Left kidney (tissue), 8 donors: ENCODE data around the gene NFS1. TPM values are rescaled to one million over a fixed set of nuclear protein-coding genes. Genes with fewer than 3 reads are reported as not detected.
A peak's percentile ranks its signal among the peaks of the same experiment; 100 is the strongest.
"Not testable (repeated sequence)": the region's sequence is repeated elsewhere in the genome, so short reads cannot be mapped to it uniquely, and the experiment has no call there.

Source experiments
- DNase-seq: peaks from one replicate; pipeline ENCODE4 v3.0.0-alpha.2; 2013
- long read RNA-seq, 8 donors: transcript quantifications; one replicate each; lab custom pipeline, GENCODE V29; 2026
- polyA plus RNA-seq: library from polyadenylated mRNA; unstranded; fragments of 120-200 nt; gene quantifications from one replicate; pipeline ENCODE4 v1.2.1, GENCODE V29; 2013; ENCODE audit not compliant: insufficient read length

NFS1 gene
- 31.3 TPM for polyA plus RNA-seq
- long read RNA-seq, donor 1, transcript NFS1-203 (13 exons, 3,012 nt), result major isoform, 5 of 782 reads
- long read RNA-seq, donor 1, partial matches to known transcripts, result 273 of 782 reads
- long read RNA-seq, donor 1, other reads (novel, unspliced or antisense), result 501 of 782 reads
- long read RNA-seq, donor 2, transcript NFS1-203 (13 exons, 3,012 nt), result major isoform, 6 of 7 reads
- long read RNA-seq, donor 2, partial matches to known transcripts, result 0 of 7 reads
- long read RNA-seq, donor 2, other reads (novel, unspliced or antisense), result 0 of 7 reads
- long read RNA-seq, donor 3, transcript NFS1-203 (13 exons, 3,012 nt), result major isoform, 5 of 5 reads
- long read RNA-seq, donor 3, partial matches to known transcripts, result 0 of 5 reads
- long read RNA-seq, donor 3, other reads (novel, unspliced or antisense), result 0 of 5 reads
- long read RNA-seq, donor 4, result 0 reads
- long read RNA-seq, donor 5, transcript NFS1-203 (13 exons, 3,012 nt), result major isoform, 8 of 9 reads
- long read RNA-seq, donor 5, partial matches to known transcripts, result 0 of 9 reads
- long read RNA-seq, donor 5, other reads (novel, unspliced or antisense), result 0 of 9 reads
- long read RNA-seq, donor 6, partial matches to known transcripts, result 0 of 1 reads
- long read RNA-seq, donor 6, other reads (novel, unspliced or antisense), result 0 of 1 reads
- long read RNA-seq, donor 7, transcript NFS1-203 (13 exons, 3,012 nt), result major isoform, 9 of 9 reads
- long read RNA-seq, donor 7, partial matches to known transcripts, result 0 of 9 reads
- long read RNA-seq, donor 7, other reads (novel, unspliced or antisense), result 0 of 9 reads
- long read RNA-seq, donor 8, partial matches to known transcripts, result 0 of 3 reads
- long read RNA-seq, donor 8, other reads (novel, unspliced or antisense), result 0 of 3 reads

DNA sequence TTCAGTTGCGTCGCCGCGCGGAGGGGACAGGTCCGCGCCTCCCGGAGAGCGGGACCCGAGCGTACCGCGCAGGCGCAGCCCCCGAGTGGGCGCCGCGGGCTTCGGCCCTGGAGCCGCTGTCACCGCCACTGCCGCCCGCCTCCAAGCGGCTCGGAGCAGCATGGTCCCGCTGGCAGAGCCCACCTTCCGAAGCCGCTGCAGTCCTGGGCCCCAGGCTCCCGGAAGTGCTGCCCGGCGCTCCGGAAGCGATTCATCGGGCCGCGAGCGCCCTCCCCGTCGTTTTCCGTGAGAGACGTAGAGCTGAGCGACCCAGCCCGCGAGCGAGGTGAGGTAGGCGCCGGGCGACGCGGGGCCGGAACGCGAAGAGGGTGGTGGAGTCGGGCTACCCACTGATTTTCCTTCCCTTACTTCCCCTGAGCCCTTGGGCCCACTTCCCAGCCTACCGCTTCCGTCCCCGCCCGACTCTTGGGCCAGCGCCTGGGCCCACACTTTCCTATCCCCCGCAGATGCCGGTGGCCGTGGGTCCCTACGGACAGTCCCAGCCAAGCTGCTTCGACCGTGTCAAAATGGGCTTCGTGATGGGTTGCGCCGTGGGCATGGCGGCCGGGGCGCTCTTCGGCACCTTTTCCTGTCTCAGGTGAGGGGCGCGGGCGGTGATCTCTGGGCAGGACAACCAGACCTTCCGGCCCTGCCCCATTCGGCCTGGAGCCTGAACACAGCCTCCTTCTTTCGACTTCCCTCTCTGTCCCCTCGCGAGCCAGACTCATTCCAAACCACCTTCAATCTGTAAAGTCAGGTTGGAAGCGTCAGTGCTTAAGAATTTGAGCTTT lies at the start of gene NFS1, which contains the start of gene ROMO1:
Gene NFS1 (minus strand): TSS at position 226 of the 830 bp plus-strand sequence. CDS start 64 bp downstream, at position 162.
Gene ROMO1 (plus strand): TSS at position 279 of the 830 bp plus-strand sequence. CDS start 228 bp downstream, at position 507.
- peak; percentile 88 for DNase-seq

DNA sequence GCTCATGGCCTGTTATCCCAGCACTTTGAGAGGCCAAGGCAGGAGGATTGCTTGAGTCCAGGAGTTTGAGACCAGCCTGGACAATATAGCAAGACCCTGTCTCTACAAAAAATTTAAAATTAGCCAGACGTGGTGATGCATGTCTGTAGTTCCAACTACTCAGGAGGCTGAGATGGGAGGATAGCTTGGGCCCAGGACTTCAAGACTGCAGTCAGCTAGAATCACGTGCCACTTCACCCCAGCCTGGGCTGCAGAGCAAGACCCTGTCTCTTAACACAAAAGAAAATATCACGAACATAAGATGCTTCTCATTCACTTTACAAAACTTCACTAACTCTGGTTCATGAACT lies 45.3 kb upstream of the NFS1 start:
- not testable (repeated sequence) for DNase-seq

- DNase-seq, result no peak
Observed at GRCh38 chr20:35743693-35744491, 44.7 kb upstream of the NFS1 start.

- DNase-seq, result no peak
Observed at GRCh38 chr20:35742741-35743523, 43.8 kb upstream of the NFS1 start.

- DNase-seq, result peak; percentile 100
Observed at GRCh38 chr20:35741892-35742740, 43.0 kb upstream of the NFS1 start, which contains the start of gene RBM39. Gene RBM39, minus strand, starts transcription at chr20:35742260. Its CDS starts 1,386 bp downstream, at chr20:35740874.

DNA sequence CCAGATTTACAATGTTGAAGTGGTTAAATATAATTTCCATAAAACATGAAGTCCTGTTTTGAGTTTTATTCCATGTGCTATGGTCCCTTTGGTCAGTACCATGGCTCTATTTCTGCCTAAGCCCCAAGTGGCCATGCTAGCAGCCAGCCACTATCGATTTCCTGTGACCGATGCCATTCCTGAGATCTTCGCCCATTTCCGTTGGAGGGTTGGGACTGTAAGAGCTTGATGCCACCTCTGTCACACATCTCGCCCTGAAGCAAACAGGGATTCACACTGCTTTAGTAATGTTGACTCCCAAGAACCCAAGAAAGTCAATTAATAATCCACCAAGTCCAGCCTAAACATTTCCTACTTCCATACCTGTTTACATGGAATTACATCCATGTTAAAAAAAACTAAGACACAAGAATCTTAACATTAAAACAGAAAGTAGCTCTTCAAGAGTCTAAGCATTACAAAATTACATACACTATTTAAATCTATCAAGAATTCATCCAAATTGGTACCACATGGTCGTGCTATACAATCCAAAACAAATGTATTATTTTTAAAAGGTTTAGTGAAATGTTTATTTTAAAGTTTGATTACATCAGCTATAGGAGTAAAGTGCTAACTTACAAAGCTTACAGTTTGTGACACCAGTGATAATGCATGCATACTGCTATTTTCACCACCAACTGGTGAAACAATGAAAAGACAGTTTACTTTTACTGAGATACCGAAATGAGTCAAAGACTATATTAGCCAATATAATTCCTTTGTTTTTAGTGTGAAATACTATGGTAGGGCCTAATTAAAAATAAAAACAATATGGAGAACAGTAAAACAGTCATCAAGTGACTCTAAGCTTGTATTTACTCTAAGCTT lies 40.4 kb upstream of the NFS1 start:
- no peak for DNase-seq

DNA sequence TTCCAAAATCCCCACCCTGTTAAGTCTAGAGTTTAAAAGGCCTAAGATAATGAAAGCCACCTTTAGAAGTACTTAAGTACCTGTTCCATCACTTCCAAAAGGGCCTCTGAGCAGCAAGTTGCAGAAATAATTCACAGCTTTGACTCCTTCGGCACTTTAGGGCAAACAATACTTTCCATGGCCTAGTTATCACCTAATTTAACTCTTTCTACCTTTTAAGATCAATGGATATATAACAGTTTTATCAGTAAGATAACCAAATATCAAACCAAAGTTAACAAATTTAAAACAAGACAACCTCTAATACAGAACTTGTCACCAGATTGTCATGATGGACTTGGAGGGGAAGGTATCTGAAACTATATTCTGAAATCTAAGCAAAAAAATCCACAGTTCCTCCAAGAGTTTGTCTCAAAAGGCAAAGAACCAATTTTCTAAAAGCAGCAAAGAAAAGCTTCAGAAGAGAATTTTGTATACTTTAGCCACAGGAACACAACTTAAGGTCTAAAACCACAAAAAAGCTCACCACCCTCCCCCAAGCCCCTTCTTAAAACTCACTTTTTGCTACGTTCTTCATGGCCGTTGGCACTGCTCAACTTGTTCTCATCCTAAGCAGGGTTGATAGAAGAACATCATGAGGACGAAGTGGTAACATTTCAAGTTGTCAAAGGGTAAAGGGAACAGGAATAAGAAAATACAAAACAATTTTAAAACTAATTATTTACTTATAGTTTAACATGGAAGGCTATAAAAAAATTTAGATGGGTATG lies 39.4 kb upstream of the NFS1 start:
- no peak for DNase-seq

GRCh38 chr20:35737865-35738333 lies 38.7 kb upstream of the NFS1 start:
- DNase-seq, result no peak

- DNase-seq, result no peak
Observed at GRCh38 chr20:35735826-35736470, 36.8 kb upstream of the NFS1 start.

GRCh38 chr20:35734777-35735649 lies 35.9 kb upstream of the NFS1 start:
- DNase-seq, result no peak

- no peak for DNase-seq
Observed at GRCh38 chr20:35734374-35734773, 35.2 kb upstream of the NFS1 start.

- no peak for DNase-seq
Observed at GRCh38 chr20:35732644-35732982, 33.5 kb upstream of the NFS1 start.

- DNase-seq, result no peak
Observed at GRCh38 chr20:35731862-35732643, 32.9 kb upstream of the NFS1 start.

DNA sequence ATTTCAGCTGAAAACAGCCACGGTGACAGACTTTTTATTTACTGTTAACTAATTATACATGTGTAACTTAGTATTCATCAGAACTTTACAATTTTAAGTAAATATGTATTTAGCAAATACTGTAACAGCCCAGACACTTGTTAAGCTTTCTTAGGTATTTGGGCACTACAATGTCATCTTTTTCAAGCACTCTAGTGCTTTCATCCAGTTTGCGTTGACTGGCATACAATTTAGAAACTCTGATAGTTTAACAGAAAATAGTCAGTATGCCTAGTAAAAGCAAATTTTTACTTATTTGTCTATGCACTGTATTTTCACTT lies 32.3 kb upstream of the NFS1 start:
- DNase-seq, result no peak
